Lung microvascular endothelial cell (primary cell): ENCODE results near the gene DPM2. TPM values are rescaled to one million over a fixed set of nuclear protein-coding genes. Genes with fewer than 3 reads are reported as not detected.

Experiments
- DNase-seq, 2 donors: peaks; one replicate each; pipeline versions ENCODE4 v3.0.0 to v3.0.0-alpha.2; 2010; ENCODE audit warnings: low read depth in 2 of 2
- total RNA-seq: library from RNA; depleted of rRNA; stranded (reverse); fragments of >200 nt; gene quantifications from 2 replicates; pipeline ENCODE4 v1.2.1, GENCODE V29; 2014

DPM2 gene
- total RNA-seq, 1 donor from 2014 or later, result 12.3 TPM

- DNase-seq, result peak; percentile 98 to 100
Measured at GRCh38 chr9:127919253-127919815, 18.3 kb downstream of the DPM2 start.

GRCh38 chr9:127918183-127919107, 19.2 kb downstream of the DPM2 start:
- peak; percentile 41 to 43 for DNase-seq

- no peak for DNase-seq
Measured at GRCh38 chr9:127917603-127918002, 20.1 kb downstream of the DPM2 start.

- DNase-seq, result peak; percentile 95 to 96
Measured at GRCh38 chr9:127916720-127917581, 20.7 kb downstream of the DPM2 start, which contains the start of gene ST6GALNAC4. TSS of gene ST6GALNAC4 (minus strand) at chr9:127917041. CDS start at chr9:127916419, 622 bp downstream.

- no peak for DNase-seq
Measured at GRCh38 chr9:127915801-127916719, 21.6 kb downstream of the DPM2 start.

GRCh38 chr9:127915325-127915752, 22.3 kb downstream of the DPM2 start:
- no peak for DNase-seq

- DNase-seq, result no peak
Measured at GRCh38 chr9:127913682-127914081, 24.0 kb downstream of the DPM2 start.

GRCh38 chr9:127912882-127913281, 24.8 kb downstream of the DPM2 start:
- no peak for DNase-seq

- DNase-seq, result no peak
Measured at GRCh38 chr9:127912296-127912695, 25.4 kb downstream of the DPM2 start.

- DNase-seq, result peak in 1 of 2 donors; percentile 75
Measured at GRCh38 chr9:127910613-127911205, 26.9 kb downstream of the DPM2 start.

- no peak for DNase-seq
Measured at GRCh38 chr9:127909839-127910273, 27.8 kb downstream of the DPM2 start.

- DNase-seq, result no peak
Measured at GRCh38 chr9:127908660-127908926, 29.1 kb downstream of the DPM2 start.

- DNase-seq, result no peak
Measured at GRCh38 chr9:127907867-127908659, 29.6 kb downstream of the DPM2 start.

- DNase-seq, result no peak
Measured at GRCh38 chr9:127905788-127906191, 31.9 kb downstream of the DPM2 start.

- DNase-seq, result no peak
Measured at GRCh38 chr9:127905004-127905728, 32.5 kb downstream of the DPM2 start.

- no peak for DNase-seq
Measured at GRCh38 chr9:127904561-127905003, 33.1 kb downstream of the DPM2 start.

- peak in 1 of 2 donors; percentile 74 for DNase-seq
Measured at GRCh38 chr9:127903557-127904475, 33.8 kb downstream of the DPM2 start.
